ENCODE data around the gene TPD52L2. TPM values are rescaled to one million over a fixed set of nuclear protein-coding genes. Genes with fewer than 3 reads are reported as not detected.

TPD52L2 gene
- total and polyA plus RNA-seq, 7 donors = 71.7 to 109 (median 84.7) TPM

DNA sequence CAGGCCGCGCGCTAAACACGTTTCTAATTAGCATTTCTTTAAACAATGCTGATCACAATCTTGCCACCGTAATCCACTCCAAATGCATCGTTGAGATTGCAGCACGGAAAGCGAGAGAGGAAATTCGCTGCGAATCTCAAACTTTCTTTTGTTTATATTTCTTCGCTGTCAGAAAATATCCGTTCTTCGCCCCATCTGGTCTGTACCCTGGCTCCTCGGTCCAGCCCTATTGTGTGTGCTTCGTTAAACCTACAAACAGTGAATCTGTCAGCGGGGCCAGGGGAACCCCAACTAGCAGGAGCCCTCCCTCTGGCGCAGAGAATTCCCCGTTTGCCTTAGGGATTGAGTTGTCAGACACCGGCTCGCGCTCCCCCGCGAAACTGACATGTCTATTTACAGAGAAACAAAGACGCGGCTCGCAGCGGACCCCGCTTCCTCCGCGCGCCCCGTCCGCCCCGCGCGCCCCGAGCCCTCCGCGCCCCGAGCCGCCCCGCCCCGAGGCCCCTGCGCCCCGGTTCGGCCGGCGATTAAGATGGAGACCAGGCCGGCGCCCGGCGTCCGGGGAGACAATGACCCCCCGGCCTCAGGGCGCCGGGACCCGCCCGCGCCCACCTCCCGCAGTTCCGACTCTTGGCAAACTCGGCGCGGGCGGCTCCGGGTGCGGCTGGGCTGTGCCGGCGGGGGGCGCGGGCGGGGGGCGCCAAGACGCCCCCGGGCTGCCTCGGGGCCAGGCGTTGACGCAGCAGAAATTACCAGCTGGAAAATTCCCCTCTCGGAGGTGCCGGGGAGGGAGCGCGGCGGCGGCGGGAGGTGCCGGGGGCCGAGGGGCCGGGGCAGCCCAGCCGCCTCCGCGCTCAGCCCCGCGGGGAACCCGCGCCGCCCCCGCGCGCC is 34.9 kb upstream of the TPD52L2 start:
- H3K36me3 ChIP-seq = no peaks in the 10 kb centered on the region
- H3K27me3 ChIP-seq = peaks cover 20 to 62% (median 49%) of the 10 kb centered on the region in 3 donors
- H3K27ac ChIP-seq = peak overlapping the region; percentile 43 to 73 (median 68)
- intact Hi-C loops (cut with DNase I) = loop anchor here (5.0 kb wide), 1 partner anchor 32 kb away; the partner anchor contains the start of gene ABHD16B
- peaks cover 0 to 32% (median 24%) of the 10 kb centered on the region in 4 donors for H3K4me1 ChIP-seq
- no peaks in the 10 kb centered on the region for H3K9me3 ChIP-seq
- no peak for DNase-seq
- TF ChIP-seq POLR2A (IDR thresholded peaks at IDR 0.05) = no peak
- no peak for TF ChIP-seq CTCF (IDR thresholded peaks at IDR 0.05)
- TF ChIP-seq POLR2AphosphoS5 (IDR thresholded peaks at IDR 0.05) = peak in 1 of 4 donors; percentile 37
- H3K4me3 ChIP-seq = peak overlapping the region; percentile 32 to 66 (median 56)
- 1% methylated on average over 99 of the region's 99 CpGs for WGBS, 2 donors

DNA sequence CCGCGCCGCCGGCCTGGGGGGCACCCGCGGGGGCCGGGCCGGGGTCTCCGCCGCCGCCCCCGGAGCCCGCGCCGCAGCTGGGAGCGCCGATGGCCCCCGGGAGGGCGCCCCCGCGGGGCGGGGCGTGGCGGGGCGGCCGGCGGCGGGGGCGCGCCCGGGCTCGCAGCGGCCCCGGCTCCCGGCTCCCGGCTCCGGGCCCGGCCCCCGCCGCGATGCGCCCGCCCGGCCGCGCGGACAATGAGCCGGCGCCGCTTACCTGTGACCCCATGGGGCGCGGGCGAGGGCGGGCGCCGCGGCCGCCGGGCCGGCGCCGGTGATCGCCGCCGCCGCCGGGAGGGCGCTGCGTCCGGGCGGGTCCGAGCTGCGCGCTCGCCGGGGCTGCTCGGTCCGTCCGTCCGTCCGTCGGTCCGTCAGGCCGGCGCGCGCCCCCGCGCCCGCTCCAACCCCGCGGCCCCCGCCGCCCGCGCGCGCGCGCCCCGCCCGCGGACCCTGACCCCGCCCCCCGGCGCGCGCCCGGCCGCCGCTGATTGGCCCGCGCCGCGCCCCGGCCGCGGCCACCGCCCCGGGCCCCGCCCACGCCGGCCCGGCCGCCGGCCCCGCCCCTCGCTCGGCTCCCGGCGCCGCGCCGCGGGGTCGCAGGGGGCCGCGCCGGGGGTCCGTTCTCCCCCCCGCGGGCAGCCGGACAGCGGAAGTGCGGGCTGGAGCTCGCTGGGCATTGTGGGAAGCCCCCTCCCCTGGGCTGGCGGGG is 34.1 kb upstream of the TPD52L2 start, which contains the start of gene ZBTB46:
ZBTB46 (minus strand) TSS at position 424 of the 748 bp plus-strand sequence. CDS start 40,507 bp downstream, outside the sequence.
- WGBS, 2 donors = 1% methylated on average over 147 of the region's 147 CpGs
- peak within 1 kb of the TSS; percentile 32 to 66 (median 56) for H3K4me3 ChIP-seq
- no peaks in the 10 kb centered on the region for H3K36me3 ChIP-seq
- peaks cover 0 to 32% (median 24%) of the 10 kb centered on the region in 4 donors for H3K4me1 ChIP-seq
- DNase-seq = no peak
- TF ChIP-seq CTCF (IDR thresholded peaks at IDR 0.05) = no peak
- no peak for TF ChIP-seq POLR2A (IDR thresholded peaks at IDR 0.05)
- no peak for TF ChIP-seq EP300 (IDR thresholded peaks at IDR 0.05)
- TF ChIP-seq POLR2AphosphoS5 (IDR thresholded peaks at IDR 0.05) = no peak
- H3K27ac ChIP-seq = peak within 1 kb of the TSS; percentile 49 to 73 (median 70)
- peaks cover 20 to 54% (median 41%) of the 10 kb centered on the region in 3 donors for H3K27me3 ChIP-seq
- H3K9me3 ChIP-seq = no peaks in the 10 kb centered on the region
- intact Hi-C loops (cut with DNase I) = no loop called here

GRCh38 chr20:63831646-63831992 is 33.5 kb upstream of the TPD52L2 start:
- TF ChIP-seq CTCF (IDR thresholded peaks at IDR 0.05) (no peak), EP300 (IDR thresholded peaks at IDR 0.05) (no peak), POLR2A (IDR thresholded peaks at IDR 0.05) (no peak), POLR2AphosphoS5 (IDR thresholded peaks at IDR 0.05) (no peak)
- no peaks in the 10 kb centered on the region for H3K9me3 ChIP-seq
- no peaks in the 10 kb centered on the region for H3K36me3 ChIP-seq
- peak overlapping the region in 3 of 4 donors; percentile 48 to 59 (median 52) for H3K4me3 ChIP-seq
- intact Hi-C loops (cut with DNase I) = no loop called here
- peaks cover 20 to 50% (median 37%) of the 10 kb centered on the region in 3 donors for H3K27me3 ChIP-seq
- DNase-seq = no peak
- H3K4me1 ChIP-seq = peaks cover 0 to 32% (median 24%) of the 10 kb centered on the region in 4 donors
- peak overlapping the region; percentile 47 to 71 (median 59) for H3K27ac ChIP-seq
- WGBS, 2 donors = 1% methylated on average over 55 of the region's 55 CpGs

DNA sequence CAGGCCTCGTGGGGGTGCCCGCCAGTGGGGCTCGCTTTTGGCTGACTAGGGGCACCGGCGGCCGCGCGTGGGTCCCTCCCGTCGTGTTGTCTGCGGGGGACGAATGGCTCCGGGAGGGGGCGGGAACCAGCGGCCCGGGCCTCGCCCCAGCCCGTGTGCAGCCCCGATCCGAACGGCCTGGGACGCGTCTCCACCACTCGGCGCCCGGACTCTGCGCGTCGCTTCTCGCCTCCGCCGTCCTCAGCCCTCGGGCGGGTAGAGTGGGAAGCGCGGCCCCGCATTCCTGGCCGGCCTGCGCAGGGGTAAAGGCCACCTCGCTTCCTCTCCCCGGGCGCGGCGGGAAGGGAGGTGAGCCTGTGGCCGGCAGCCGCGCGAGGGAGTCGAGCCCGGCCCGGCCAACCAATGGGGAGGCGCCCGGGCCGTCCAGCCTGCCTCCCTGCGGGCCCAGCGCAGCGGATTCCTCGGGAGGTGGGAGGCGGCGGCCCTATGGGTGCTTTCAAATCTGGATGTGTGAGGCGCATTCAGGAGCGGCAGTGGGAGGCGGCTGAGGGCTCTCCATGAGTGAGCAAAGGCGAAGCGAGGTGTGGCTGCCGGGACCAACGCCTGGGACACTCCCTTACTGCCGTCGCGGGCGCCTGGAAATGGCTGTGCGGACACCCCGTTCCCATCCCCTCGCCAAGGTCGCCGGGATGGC is 32.9 kb upstream of the TPD52L2 start:
- intact Hi-C loops (cut with DNase I) = no loop called here
- H3K4me1 ChIP-seq = peaks cover 0 to 32% (median 24%) of the 10 kb centered on the region in 4 donors

More for the DNA sequence above, 32.9 kb upstream of the TPD52L2 start:
- no peak for DNase-seq
- 5 to 17% methylated on average over 76 of the region's 76 CpGs for WGBS, 2 donors
- Histone ChIP-seq H3K27me3 (peaks cover 20 to 45% (median 37%) of the 10 kb centered on the region in 3 donors), H3K36me3 (no peaks in the 10 kb centered on the region), H3K4me3 (peak overlapping the region in 3 of 4 donors; percentile 48 to 59 (median 52)), H3K9me3 (no peaks in the 10 kb centered on the region), H3K27ac (peak overlapping the region; percentile 47 to 71 (median 59))
- TF ChIP-seq EP300 (IDR thresholded peaks at IDR 0.05) (no peak), CTCF (IDR thresholded peaks at IDR 0.05) (no peak), POLR2AphosphoS5 (IDR thresholded peaks at IDR 0.05) (peak in 1 of 4 donors; percentile 19), POLR2A (IDR thresholded peaks at IDR 0.05) (no peak)
